ENCODE data around the gene DUOX2.

Gene DUOX2

GRCh38 chr15:45156744-45157455 is 42.9 kb upstream of the DUOX2 start:
- TF ChIP-seq LEF1 (IDR thresholded peaks at IDR 0.05; ENCODE audit: borderline replicate concordance): no peak
- ChIA-PET CTCF (interaction anchor here (0.6 kb wide), 1 partner anchor 47 kb away, joined by 3 read pairs; no protein-coding TSS in a partner anchor), POLR2A (no interaction called here)
- DNase-seq (ENCODE audit: extremely low spot score): no peak

GRCh38 chr15:45155739-45156138 is 41.8 kb upstream of the DUOX2 start:
- CTCF ChIA-PET: interaction anchor here (0.6 kb wide), 1 partner anchor 10 kb away, joined by 6 read pairs; no protein-coding TSS in a partner anchor
- DNase-seq (ENCODE audit: extremely low spot score): no peak
- POLR2A ChIA-PET: no interaction called here
- TF ChIP-seq ELF4 (IDR thresholded peaks at IDR 0.05) (no peak), TARDBP (IDR thresholded peaks at IDR 0.05) (no peak), SUZ12 (IDR thresholded peaks at IDR 0.05) (no peak), NFRKB (IDR thresholded peaks at IDR 0.05) (no peak), CTBP1 (IDR thresholded peaks at IDR 0.05; ENCODE audit: borderline replicate concordance) (no peak), FOXM1 (IDR thresholded peaks at IDR 0.05; ENCODE audit: borderline replicate concordance) (no peak), ARNT (IDR thresholded peaks at IDR 0.05) (no peak), PKNOX1 (IDR thresholded peaks at IDR 0.05) (no peak)

- DNase-seq (ENCODE audit: extremely low spot score): no peak
- TF ChIP-seq SUZ12 (IDR thresholded peaks at IDR 0.05): no peak
- TF ChIP-seq LEF1 (IDR thresholded peaks at IDR 0.05; ENCODE audit: borderline replicate concordance): no peak
- no peak for TF ChIP-seq BHLHE40 (IDR thresholded peaks at IDR 0.05; ENCODE audit: borderline replicate concordance)
- POLR2A ChIA-PET: no interaction called here
- CTCF ChIA-PET: no interaction called here
Observed at GRCh38 chr15:45151998-45152828, 38.2 kb upstream of the DUOX2 start.

- CTCF ChIA-PET: no interaction called here
- TF ChIP-seq FOXM1 (IDR thresholded peaks at IDR 0.05; ENCODE audit: borderline replicate concordance) (no peak), SUZ12 (IDR thresholded peaks at IDR 0.05) (no peak), ARNT (IDR thresholded peaks at IDR 0.05) (no peak), ZNF384 (IDR thresholded peaks at IDR 0.05) (no peak), ELF4 (IDR thresholded peaks at IDR 0.05) (no peak), L3MBTL2 (conservative IDR thresholded peaks at IDR 0.05) (no peak), LEF1 (IDR thresholded peaks at IDR 0.05; ENCODE audit: borderline replicate concordance) (no peak)
Observed at GRCh38 chr15:45150997-45151396, 37.0 kb upstream of the DUOX2 start.

GRCh38 chr15:45150481-45150880 is 36.5 kb upstream of the DUOX2 start:
- POLR2A ChIA-PET: no interaction called here
- DNase-seq (ENCODE audit: extremely low spot score): no peak
- CTCF ChIA-PET: no interaction called here

More at GRCh38 chr15:45150997-45151396, 37.0 kb upstream of the DUOX2 start:
- DNase-seq (ENCODE audit: extremely low spot score): no peak
- POLR2A ChIA-PET: no interaction called here

GRCh38 chr15:45149060-45149459 is 35.1 kb upstream of the DUOX2 start:
- ChIA-PET POLR2A (no interaction called here), CTCF (interaction anchor here (1.5 kb wide), 1 partner anchor 56 kb away, joined by 3 read pairs; no protein-coding TSS in a partner anchor)
- TF ChIP-seq CTBP1 (IDR thresholded peaks at IDR 0.05; ENCODE audit: borderline replicate concordance) (no peak), HDGF (IDR thresholded peaks at IDR 0.05; ENCODE audit: borderline replicate concordance) (no peak), ELF4 (IDR thresholded peaks at IDR 0.05) (no peak), PKNOX1 (IDR thresholded peaks at IDR 0.05) (no peak), FOXA1 (IDR thresholded peaks at IDR 0.05) (no peak), TARDBP (IDR thresholded peaks at IDR 0.05) (no peak), SP1 (IDR thresholded peaks at IDR 0.05) (no peak), ZNF384 (IDR thresholded peaks at IDR 0.05) (no peak), FOXM1 (IDR thresholded peaks at IDR 0.05; ENCODE audit: borderline replicate concordance) (no peak), LEF1 (IDR thresholded peaks at IDR 0.05; ENCODE audit: borderline replicate concordance) (no peak), L3MBTL2 (conservative IDR thresholded peaks at IDR 0.05) (no peak), FOXK2 (IDR thresholded peaks at IDR 0.05) (no peak), BHLHE40 (IDR thresholded peaks at IDR 0.05; ENCODE audit: borderline replicate concordance) (no peak), ARNT (IDR thresholded peaks at IDR 0.05) (no peak), NFRKB (IDR thresholded peaks at IDR 0.05) (no peak), SUZ12 (IDR thresholded peaks at IDR 0.05) (no peak)
- DNase-seq (ENCODE audit: extremely low spot score): no peak

More at GRCh38 chr15:45150481-45150880, 36.5 kb upstream of the DUOX2 start:
- TF ChIP-seq NFRKB (IDR thresholded peaks at IDR 0.05) (no peak), SP1 (IDR thresholded peaks at IDR 0.05) (no peak), PKNOX1 (IDR thresholded peaks at IDR 0.05) (no peak), FOXA1 (IDR thresholded peaks at IDR 0.05) (no peak), ZNF384 (IDR thresholded peaks at IDR 0.05) (no peak)
